Measurements from ENCODE around the gene ZNF497. TPM values are rescaled to one million over a fixed set of nuclear protein-coding genes. Genes with fewer than 3 reads are reported as not detected.

The ZNF497 gene
- total and polyA plus RNA-seq, 2 donors (not counting 1 experiment from before 2014, with no cell fraction given): 0.03 to 2.5 TPM

GRCh38 chr19:58408152-58409009 lies 45.8 kb upstream of the ZNF497 start, which contains the start of gene ZNF584:
Gene ZNF584 (plus strand): TSS chr19:58408649. CDS start chr19:58409148, 499 bp downstream.
- H3K4me1 ChIP-seq (ENCODE audit: control insufficient read depth, extremely low read depth, insufficient read depth, low read length): peaks cover 8% of the 10 kb centered on the region
- peak within 1 kb of the TSS; percentile 98 for H2AFZ ChIP-seq (ENCODE audit: low read length)
- H3K9me3 ChIP-seq (ENCODE audit: control insufficient read depth, insufficient read depth, low read depth, low read length): no peaks in the 10 kb centered on the region
- peaks cover 26% of the 10 kb centered on the region for H3K79me2 ChIP-seq (ENCODE audit: control insufficient read depth, insufficient read depth, low read length)
- H3K4me3 ChIP-seq (replicated peaks in 1 of 4; ENCODE audit: control extremely low read depth in 1 of 4, insufficient read depth in 1 of 4, low read depth in 3 of 4, low read length in 4 of 4): peak within 1 kb of the TSS; percentile 73 to 97 (median 86)
- H3K36me3 ChIP-seq (ENCODE audit: control insufficient read depth, insufficient read depth, low read length): peaks cover 2% of the 10 kb centered on the region
- peak within 1 kb of the TSS; percentile 91 for H3K27ac ChIP-seq (ENCODE audit: insufficient read depth, low read length)
- no peak for TF ChIP-seq EZH2 (IDR thresholded peaks at IDR 0.05; ENCODE audit: low read length, missing control alignments)
- TF ChIP-seq, protein P1, sequence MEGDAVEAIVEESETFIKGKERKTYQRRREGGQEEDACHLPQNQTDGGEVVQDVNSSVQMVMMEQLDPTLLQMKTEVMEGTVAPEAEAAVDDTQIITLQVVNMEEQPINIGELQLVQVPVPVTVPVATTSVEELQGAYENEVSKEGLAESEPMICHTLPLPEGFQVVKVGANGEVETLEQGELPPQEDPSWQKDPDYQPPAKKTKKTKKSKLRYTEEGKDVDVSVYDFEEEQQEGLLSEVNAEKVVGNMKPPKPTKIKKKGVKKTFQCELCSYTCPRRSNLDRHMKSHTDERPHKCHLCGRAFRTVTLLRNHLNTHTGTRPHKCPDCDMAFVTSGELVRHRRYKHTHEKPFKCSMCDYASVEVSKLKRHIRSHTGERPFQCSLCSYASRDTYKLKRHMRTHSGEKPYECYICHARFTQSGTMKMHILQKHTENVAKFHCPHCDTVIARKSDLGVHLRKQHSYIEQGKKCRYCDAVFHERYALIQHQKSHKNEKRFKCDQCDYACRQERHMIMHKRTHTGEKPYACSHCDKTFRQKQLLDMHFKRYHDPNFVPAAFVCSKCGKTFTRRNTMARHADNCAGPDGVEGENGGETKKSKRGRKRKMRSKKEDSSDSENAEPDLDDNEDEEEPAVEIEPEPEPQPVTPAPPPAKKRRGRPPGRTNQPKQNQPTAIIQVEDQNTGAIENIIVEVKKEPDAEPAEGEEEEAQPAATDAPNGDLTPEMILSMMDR (conservative IDR thresholded peaks at IDR 0.05 in 1 of 2, IDR thresholded peaks at IDR 0.05 in 1 of 2; ENCODE audit: low read depth in 1 of 2, low read length in 2 of 2): no peak
- DNase-seq (ENCODE audit: low read depth in 2 of 2): peak; percentile 93 to 94
- H3K9ac ChIP-seq (ENCODE audit: insufficient read depth, low read length): peak within 1 kb of the TSS; percentile 82
- peak within 1 kb of the TSS; percentile 99 for H3K4me2 ChIP-seq (ENCODE audit: extremely low read depth, insufficient read depth, low read length)
- no peaks in the 10 kb centered on the region for H4K20me1 ChIP-seq (ENCODE audit: control insufficient read depth, extremely low read depth, insufficient read depth, low read length)
- no peaks in the 10 kb centered on the region for H3K27me3 ChIP-seq (ENCODE audit: control insufficient read depth, insufficient read depth, low read length)

DNA sequence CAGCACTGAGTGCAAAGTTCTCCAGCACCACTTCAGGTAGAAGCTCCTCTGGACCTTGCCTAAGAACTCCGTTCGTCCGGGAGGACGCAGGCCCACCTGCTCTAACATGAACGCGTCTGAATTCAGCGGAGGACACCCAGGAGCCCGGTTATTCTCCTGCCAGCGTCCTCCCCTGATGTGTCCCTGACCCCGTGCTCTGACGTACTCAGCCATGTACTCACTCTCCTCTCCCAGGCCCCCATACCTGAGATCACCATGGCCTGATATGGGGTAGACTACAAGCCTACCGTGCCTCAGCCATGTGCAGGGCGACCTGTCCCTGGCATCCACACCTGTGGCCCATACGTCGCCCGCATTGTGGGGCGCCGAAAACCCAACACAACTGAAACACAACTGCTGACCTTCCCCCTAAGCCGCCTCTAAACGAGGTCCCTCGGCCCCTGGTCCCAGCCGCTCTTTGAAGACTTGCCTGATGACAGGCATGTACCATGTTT lies 45.2 kb upstream of the ZNF497 start:
- peak overlapping the region; percentile 97 for H3K4me2 ChIP-seq (ENCODE audit: extremely low read depth, insufficient read depth, low read length)
- H3K79me2 ChIP-seq (ENCODE audit: control insufficient read depth, insufficient read depth, low read length): peaks cover 26% of the 10 kb centered on the region
- no peak for DNase-seq (ENCODE audit: low read depth in 2 of 2)
- no peak for TF ChIP-seq EZH2 (IDR thresholded peaks at IDR 0.05; ENCODE audit: low read length, missing control alignments)
- TF ChIP-seq, protein P1 (conservative IDR thresholded peaks at IDR 0.05 in 1 of 2, IDR thresholded peaks at IDR 0.05 in 1 of 2; ENCODE audit: low read depth in 1 of 2, low read length in 2 of 2): no peak
- H3K36me3 ChIP-seq (ENCODE audit: control insufficient read depth, insufficient read depth, low read length): peaks cover 2% of the 10 kb centered on the region
- no peaks in the 10 kb centered on the region for H4K20me1 ChIP-seq (ENCODE audit: control insufficient read depth, extremely low read depth, insufficient read depth, low read length)
- no peaks in the 10 kb centered on the region for H3K27me3 ChIP-seq (ENCODE audit: control insufficient read depth, insufficient read depth, low read length)
- peak overlapping the region; percentile 98 for H2AFZ ChIP-seq (ENCODE audit: low read length)
- peak overlapping the region; percentile 91 for H3K27ac ChIP-seq (ENCODE audit: insufficient read depth, low read length)
- peak overlapping the region; percentile 82 for H3K9ac ChIP-seq (ENCODE audit: insufficient read depth, low read length)
- peak overlapping the region; percentile 73 to 97 (median 86) for H3K4me3 ChIP-seq (replicated peaks in 1 of 4; ENCODE audit: control extremely low read depth in 1 of 4, insufficient read depth in 1 of 4, low read depth in 3 of 4, low read length in 4 of 4)
- peaks cover 8% of the 10 kb centered on the region for H3K4me1 ChIP-seq (ENCODE audit: control insufficient read depth, extremely low read depth, insufficient read depth, low read length)
- no peaks in the 10 kb centered on the region for H3K9me3 ChIP-seq (ENCODE audit: control insufficient read depth, insufficient read depth, low read depth, low read length)

Data from fibroblast of lung (primary cell).